Stimulated activated CD8-positive, alpha-beta memory T cell treated with anti-CD3 and anti-CD28 coated beads, Interleukin-12 subunit alpha, Interleukin-12 subunit beta, amount 100 ng/mL, for 1 hour (primary cell): ENCODE data around the gene HCRTR1.

Experiments
- DNase-seq: peaks from one replicate; pipeline ENCODE4 v3.0.0-alpha.2; 2020; ENCODE audit warnings: low read depth

The HCRTR1 gene

GRCh38 chr1:31650161-31651088 lies 32.9 kb downstream of the HCRTR1 start:
- DNase-seq: no peak

- DNase-seq: no peak
These were observed 33.6 kb downstream of the HCRTR1 start for GRCh38 chr1:31651089-31651420.

- DNase-seq: no peak
These were observed 34.3 kb downstream of the HCRTR1 start for GRCh38 chr1:31651766-31652165.

GRCh38 chr1:31652891-31653499 lies 35.5 kb downstream of the HCRTR1 start:
- no peak for DNase-seq

- DNase-seq: no peak
These were observed 36.4 kb downstream of the HCRTR1 start for GRCh38 chr1:31653717-31654473.

GRCh38 chr1:31654474-31654776 lies 36.9 kb downstream of the HCRTR1 start:
- DNase-seq: no peak

- no peak for DNase-seq
These were observed 37.6 kb downstream of the HCRTR1 start for GRCh38 chr1:31655104-31655503.

- DNase-seq: no peak
These were observed 38.3 kb downstream of the HCRTR1 start for GRCh38 chr1:31655756-31656155.

- DNase-seq: no peak
These were observed 39.7 kb downstream of the HCRTR1 start for GRCh38 chr1:31657020-31657804.

- no peak for DNase-seq
These were observed 40.6 kb downstream of the HCRTR1 start for GRCh38 chr1:31657972-31658510.

GRCh38 chr1:31658721-31659120 lies 41.2 kb downstream of the HCRTR1 start:
- no peak for DNase-seq

GRCh38 chr1:31659889-31660288 lies 42.4 kb downstream of the HCRTR1 start:
- no peak for DNase-seq

GRCh38 chr1:31660871-31661455 lies 43.5 kb downstream of the HCRTR1 start:
- DNase-seq: no peak

GRCh38 chr1:31661856-31662255 lies 44.4 kb downstream of the HCRTR1 start:
- no peak for DNase-seq

GRCh38 chr1:31662463-31662862 lies 45.0 kb downstream of the HCRTR1 start:
- DNase-seq: no peak

- DNase-seq: peak; percentile 35
These were observed 46.3 kb downstream of the HCRTR1 start for GRCh38 chr1:31663622-31664452.

- no peak for DNase-seq
These were observed 47.0 kb downstream of the HCRTR1 start for GRCh38 chr1:31664528-31664927.

GRCh38 chr1:31665234-31665878 lies 47.9 kb downstream of the HCRTR1 start:
- DNase-seq: no peak

- DNase-seq: no peak
These were observed 48.9 kb downstream of the HCRTR1 start for GRCh38 chr1:31666263-31666963.
